G401 (cell line): ENCODE results near the gene TBCEL. TPM values are rescaled to one million over a fixed set of nuclear protein-coding genes. Genes with fewer than 3 reads are reported as not detected.

Experiments
- DNase-seq: peaks from one replicate; pipeline ENCODE4 v3.0.0-alpha.2; 2015; ENCODE audit warnings: low spot score
- in situ Hi-C: cut with HindIII; loops from 2 replicates; pipeline ENCODE4 v1.10.0; 2016; ENCODE audit warnings: low sequenced_read_pairs, mixed read lengths
- total RNA-seq: library from RNA; depleted of rRNA; stranded (reverse); fragments of >200 nt; shearing (Covaris generic); gene quantifications from 2 replicates; pipeline ENCODE4 v1.2.3, GENCODE V29; 2014; rRNA removed

The TBCEL gene
- total RNA-seq, 1 experiment from 2014 or later, result 9.5 TPM

DNA sequence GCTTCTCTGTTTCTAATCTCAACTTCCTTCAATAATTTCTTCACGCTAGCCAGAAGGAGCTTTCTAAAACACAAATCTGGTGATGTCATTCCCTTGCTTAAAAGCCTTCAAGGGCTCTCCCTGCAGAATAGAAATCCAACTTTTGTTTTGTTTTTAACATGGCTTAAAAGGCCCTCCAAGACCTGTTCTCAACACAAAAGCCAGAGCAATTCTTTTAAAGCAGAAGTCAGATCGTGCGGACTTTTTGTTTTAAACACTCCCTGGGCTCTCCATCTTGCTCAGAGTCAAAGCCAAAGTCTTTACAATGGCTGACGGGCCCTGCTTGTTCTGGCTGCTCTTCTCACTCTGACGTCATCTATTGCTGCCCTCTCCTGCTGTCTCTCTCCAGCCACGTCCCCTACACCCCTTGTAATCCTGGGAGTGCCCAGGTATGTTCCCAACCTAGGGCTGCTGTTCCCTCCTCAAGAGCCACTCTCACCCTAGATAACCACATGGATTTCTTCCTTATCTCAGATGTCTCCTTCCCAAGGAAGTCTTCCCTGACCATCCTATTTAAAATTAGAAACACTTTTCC, 99.7 kb downstream of the TBCEL start:
- in situ Hi-C loops, result no loop called here
- no peak for DNase-seq

DNA sequence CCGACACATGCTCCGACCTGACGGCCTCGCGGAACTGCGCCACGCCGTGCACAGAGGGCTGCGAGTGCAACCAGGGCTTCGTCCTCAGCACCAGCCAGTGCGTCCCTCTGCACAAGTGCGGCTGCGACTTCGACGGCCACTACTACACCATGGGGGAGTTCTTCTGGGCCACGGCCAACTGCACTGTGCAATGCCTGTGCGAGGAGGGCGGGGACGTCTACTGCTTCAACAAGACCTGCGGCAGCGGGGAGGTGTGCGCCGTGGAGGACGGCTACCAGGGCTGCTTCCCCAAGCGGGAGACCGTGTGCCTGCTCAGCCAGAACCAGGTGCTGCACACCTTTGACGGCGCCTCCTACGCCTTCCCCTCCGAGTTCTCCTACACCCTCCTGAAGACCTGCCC, 103.9 kb downstream of the TBCEL start:
- DNase-seq, result no peak
- in situ Hi-C loops, result no loop called here

DNA sequence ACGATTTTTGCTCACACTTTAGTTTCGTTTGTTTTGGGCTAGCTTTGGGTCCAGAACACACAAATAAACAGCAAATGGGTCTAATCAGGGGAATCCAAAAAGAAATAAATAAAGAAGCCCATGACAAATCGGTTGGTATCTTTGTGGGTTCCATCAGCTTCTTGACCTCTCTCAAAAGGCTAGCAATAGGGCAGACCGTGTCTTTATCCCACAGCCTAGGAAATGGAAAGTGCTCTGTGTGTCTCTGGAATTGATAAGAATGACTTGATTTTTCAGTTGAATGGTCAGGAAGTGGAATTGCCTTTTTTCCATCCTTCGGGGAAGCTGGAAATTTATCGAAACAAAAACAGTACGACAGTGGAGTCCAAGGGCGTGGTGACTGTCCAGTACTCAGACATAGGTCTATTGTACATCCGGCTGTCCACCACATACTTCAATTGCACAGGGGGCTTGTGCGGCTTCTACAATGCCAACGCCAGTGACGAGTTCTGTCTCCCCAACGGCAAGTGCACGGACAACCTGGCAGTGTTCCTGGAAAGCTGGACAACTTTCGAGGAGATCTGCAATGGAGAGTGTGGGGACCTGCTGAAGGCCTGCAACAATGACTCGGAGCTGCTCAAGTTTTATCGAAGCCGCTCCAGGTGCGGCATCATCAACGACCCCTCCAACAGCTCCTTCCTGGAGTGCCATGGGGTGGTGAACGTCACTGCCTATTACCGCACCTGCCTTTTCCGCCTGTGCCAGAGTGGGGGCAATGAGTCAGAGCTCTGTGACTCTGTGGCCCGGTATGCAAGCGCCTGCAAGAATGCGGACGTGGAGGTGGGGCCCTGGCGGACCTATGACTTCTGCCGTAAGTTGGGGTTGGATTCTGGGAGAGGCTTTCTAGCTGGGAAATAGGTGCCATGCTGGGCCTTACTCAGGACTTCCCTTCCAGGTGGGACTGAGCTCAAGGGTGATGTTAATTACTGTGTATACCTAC, 105.7 kb downstream of the TBCEL start:
- in situ Hi-C loops, result no loop called here
- no peak for DNase-seq

DNA sequence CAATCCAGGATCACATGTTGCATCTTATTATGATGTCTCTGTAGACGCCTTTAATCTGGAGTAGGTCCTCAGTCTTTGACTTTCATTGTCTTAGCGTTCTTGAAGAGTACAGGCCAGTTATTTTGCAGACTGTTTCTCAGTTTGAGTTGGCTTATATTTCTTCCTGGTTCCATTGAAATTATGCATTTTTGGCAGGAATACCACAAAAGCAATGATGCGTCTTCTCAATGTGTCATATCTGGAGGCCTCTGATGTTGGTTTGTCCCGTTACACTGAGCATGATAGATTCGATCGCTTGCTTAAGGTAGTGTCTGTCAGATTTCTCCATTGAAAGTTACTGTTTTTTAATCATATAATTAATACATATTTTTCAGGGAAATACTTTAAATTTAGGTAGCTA, 107.8 kb downstream of the TBCEL start:
- in situ Hi-C loops, result no loop called here
- no peak for DNase-seq

DNA sequence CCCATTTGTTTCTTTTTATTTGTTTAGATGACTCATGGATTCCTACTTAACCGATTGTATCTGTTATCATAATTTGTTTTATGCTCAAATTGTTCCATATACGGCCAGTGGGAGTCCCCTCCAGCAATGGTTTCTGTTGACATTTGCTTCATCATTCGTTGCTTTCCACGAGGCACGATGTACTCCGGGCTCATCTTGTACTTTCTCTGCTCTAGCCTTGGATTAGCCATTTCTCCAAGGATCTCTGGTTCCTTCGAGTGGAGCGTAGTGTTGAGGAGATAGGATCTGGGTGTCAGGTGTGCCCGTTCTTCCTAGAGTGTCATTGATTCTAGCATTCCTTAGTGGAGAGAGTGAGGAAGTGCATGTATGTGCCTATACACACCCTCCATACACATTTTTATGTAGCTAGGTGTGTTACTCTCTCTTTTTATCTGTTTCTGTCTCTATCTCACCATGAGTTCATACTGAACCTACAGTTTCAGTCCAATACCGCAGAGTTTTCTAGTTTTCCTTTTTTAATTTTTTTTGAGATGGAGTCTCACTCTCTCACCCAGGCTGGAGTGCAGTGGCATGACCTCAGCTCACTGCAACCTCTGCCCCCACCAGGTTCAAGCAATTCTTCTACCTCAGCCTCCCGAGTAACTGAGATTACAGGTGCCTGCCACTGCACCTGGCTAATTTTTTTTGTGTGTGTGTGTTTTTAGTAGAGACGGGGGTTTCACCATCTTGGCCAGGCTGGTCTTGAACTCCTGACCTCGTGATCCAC, 108.5 kb downstream of the TBCEL start:
- in situ Hi-C loops, result no loop called here

DNA sequence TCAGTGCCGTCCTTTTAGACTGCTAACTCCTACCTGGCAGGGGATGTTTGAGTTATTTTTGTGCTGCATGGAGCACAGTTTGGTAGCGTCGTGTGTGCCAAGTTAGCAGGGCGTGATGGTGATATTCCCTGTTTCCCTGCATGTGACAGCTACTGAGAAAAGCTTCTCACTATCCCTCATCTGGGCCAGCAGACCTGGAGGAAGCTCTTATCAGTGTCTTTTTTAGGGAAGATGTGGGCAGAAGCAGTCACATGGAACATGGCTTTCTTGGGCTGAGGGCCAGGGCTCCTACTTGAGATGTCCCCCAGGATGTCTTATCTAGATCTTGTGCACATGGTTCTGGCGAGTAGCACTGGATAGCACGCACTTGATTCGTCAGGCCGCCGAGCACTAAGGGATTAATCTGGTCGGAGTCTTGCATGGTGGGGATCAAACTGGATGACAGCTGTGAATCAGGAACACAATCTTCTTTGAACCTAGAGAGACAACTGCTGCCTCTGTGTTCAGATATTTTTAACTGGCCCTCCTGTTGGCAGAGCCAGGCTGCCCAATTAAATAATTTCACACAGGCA, 110.9 kb downstream of the TBCEL start:
- in situ Hi-C loops, result no loop called here
- peak; percentile 72 for DNase-seq

More for the DNA sequence above, 108.5 kb downstream of the TBCEL start:
- no peak for DNase-seq

DNA sequence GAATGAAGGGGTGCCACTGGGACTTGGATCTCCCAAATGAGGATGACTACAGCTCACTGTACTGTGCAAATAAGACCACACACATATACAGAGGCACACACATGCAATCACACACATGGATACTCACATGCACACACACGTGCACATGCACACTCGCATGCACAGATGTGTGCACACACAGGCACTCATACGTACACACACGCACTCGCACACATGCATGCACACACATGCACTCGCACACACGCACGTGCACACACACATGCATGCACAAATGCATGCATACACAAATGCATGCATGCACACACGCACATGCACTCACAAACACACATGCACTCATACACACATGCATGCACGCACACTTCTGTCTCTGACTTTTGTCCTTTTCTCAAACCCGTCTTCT, 113.1 kb downstream of the TBCEL start:
- in situ Hi-C loops, result no loop called here
- no peak for DNase-seq

DNA sequence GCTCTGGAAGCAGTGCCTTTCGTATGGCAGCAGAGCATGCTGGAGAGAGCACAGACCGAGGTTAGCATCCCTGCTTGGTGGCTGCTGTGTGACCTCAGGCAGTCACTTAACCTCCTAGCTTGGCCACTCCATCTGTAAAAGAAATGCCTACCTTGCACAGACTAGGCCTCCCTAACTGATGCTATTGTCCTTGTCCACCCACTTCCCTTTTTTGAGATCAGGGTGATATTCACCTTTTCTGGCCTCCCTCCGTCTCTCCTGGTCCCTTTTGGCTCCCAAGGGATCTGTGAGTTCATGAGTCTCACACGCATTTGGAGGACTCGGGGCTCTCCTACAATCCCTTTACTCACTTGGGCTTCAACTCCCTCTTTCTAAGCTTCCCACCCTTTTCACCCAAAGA, 114.4 kb downstream of the TBCEL start:
- in situ Hi-C loops, result no loop called here
- DNase-seq, result no peak

DNA sequence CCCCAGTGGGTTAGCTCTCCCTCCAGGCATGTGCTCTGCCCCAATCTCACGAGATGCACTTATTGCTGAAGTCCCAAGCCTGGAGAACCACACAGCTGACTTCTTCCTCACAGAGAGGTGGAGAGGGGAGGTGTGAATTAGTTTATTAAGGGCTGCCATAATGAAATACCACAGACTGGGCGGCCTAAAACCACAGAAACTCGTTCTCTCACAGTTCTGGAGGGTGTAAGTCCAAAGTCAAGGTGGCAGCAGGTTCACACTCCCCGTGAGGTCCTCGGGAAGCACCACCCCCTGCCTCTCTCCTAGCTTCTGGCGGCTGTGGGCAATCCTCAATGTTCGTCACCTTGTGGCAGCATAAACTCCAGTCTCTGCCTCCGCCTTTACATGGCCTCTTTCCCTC, 116.5 kb downstream of the TBCEL start:
- no peak for DNase-seq
- in situ Hi-C loops, result no loop called here

Other genes starting within 250 kb of the TBCEL start
- gene TECTA, start 77.1 kb downstream of the TBCEL start, total RNA-seq, result 0.17 and 0.37 TPM in 2 replicates